Astrocyte of the hippocampus (primary cell): ENCODE results near the gene ZNF667.
A peak's percentile ranks its signal among the peaks of the same experiment; 100 is the strongest.

ENCODE experiments used
- DNase-seq: peaks from one replicate; pipeline ENCODE4 v3.0.0; 2011; ENCODE audit warnings: low read depth, low spot score

The ZNF667 gene

GRCh38 chr19:56476651-56477428, at the start of gene ZNF667:
Gene ZNF667, minus strand, starts transcription at chr19:56477345. Its CDS starts 14,975 bp downstream, at chr19:56462370.
- peak; percentile 86 for DNase-seq

GRCh38 chr19:56525214-56525860, 48.2 kb upstream of the ZNF667 start:
- no peak for DNase-seq

GRCh38 chr19:56508290-56508778, 31.2 kb upstream of the ZNF667 start:
- no peak for DNase-seq

GRCh38 chr19:56507446-56508289, 30.5 kb upstream of the ZNF667 start, which contains the start of gene ZNF471:
Gene ZNF471, plus strand, starts transcription at chr19:56507855. Its CDS starts 3,717 bp downstream, at chr19:56511572.
- DNase-seq, result peak; percentile 100

- DNase-seq, result peak; percentile 56
Measured at GRCh38 chr19:56504581-56504980, 27.4 kb upstream of the ZNF667 start.

GRCh38 chr19:56491399-56491798, 14.3 kb upstream of the ZNF667 start:
- DNase-seq, result peak; percentile 13

GRCh38 chr19:56477429-56478338, 539 bp upstream of the ZNF667 start:
- peak; percentile 97 for DNase-seq

- DNase-seq, result no peak
Measured at GRCh38 chr19:56476093-56476492, 1.1 kb downstream of the ZNF667 start.

- DNase-seq, result no peak
Measured at GRCh38 chr19:56474308-56474707, 2.8 kb downstream of the ZNF667 start.

- DNase-seq, result no peak
Measured at GRCh38 chr19:56441206-56441792, 35.8 kb downstream of the ZNF667 start.

- DNase-seq, result no peak
Measured at GRCh38 chr19:56423985-56424353, 53.2 kb downstream of the ZNF667 start.

- no peak for DNase-seq
Measured at GRCh38 chr19:56423276-56423984, 53.7 kb downstream of the ZNF667 start.

GRCh38 chr19:56405062-56405461, 72.1 kb downstream of the ZNF667 start:
- DNase-seq, result no peak

- no peak for DNase-seq
Measured at GRCh38 chr19:56404705-56405056, 72.5 kb downstream of the ZNF667 start.

- peak; percentile 99 for DNase-seq
Measured at GRCh38 chr19:56403764-56404704, 73.1 kb downstream of the ZNF667 start, which contains the start of gene ZNF583. Gene ZNF583, plus strand, starts transcription at chr19:56404332. Its CDS starts 2,783 bp downstream, at chr19:56407115.

GRCh38 chr19:56403261-56403660, 73.9 kb downstream of the ZNF667 start:
- DNase-seq, result peak; percentile 9

GRCh38 chr19:56400485-56400884, 76.7 kb downstream of the ZNF667 start:
- DNase-seq, result no peak

- no peak for DNase-seq
Measured at GRCh38 chr19:56398809-56399208, 78.3 kb downstream of the ZNF667 start.
